DMS153 treated with DMSO at 0.1 percent for 48 hours (cell line): ENCODE results near the gene BTF3.
A peak's percentile ranks its signal among the peaks of the same experiment; 100 is the strongest.
"Not testable (repeated sequence)": the region's sequence is repeated elsewhere in the genome, so short reads cannot be mapped to it uniquely, and the experiment has no call there.

Source experiments
- DNase-seq: peaks from one replicate; lab custom pipeline; 2025; ENCODE audit not compliant: unreplicated experiment; lab: John Stamatoyannopoulos, UW

The BTF3 gene

DNA sequence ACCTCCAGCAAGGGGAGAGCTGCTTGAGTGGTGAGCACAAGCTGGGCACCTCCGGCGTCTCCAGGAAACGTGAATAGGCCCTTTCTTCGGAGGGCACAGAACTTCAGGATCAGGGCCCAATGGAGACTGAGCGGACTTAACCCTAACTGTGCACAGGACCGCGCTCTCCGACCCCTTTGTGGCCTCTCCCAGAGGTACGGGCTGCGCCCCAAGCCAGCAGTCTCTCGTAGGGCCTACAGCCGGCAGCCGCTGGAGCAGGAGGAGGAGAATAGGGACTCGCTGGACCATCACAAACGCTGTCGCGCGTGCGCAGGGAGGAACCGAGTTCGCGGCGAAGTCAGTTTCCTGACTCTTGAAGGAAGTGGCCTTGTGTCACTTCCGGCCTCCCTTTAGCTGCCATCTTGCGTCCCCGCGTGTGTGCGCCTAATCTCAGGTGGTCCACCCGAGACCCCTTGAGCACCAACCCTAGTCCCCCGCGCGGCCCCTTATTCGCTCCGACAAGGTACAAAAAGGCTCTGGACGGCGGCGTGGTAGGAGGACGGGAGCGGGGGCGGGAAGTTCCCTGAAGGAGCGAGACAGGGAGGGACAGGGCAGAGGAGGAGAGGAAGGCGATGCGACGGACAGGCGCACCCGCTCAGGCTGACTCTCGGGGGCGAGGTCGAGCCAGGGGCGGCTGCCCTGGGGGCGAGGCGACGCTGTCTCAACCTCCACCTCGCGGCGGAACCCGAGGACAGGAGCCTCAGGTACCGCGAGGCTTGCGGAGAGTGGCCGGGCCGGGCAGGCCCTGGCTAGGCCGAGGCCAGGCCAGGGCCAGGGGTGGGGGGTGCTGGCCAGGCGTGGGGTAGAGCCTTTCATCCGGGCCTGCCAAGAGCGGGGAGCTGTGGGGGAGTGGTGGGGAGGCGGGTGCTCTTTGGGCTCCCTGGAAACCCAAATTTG lies at the start of gene BTF3:
Gene BTF3 (plus strand): TSS at position 386 of the 936 bp plus-strand sequence. CDS start 226 bp downstream, at position 612.
- peak; percentile 43 for DNase-seq

DNA sequence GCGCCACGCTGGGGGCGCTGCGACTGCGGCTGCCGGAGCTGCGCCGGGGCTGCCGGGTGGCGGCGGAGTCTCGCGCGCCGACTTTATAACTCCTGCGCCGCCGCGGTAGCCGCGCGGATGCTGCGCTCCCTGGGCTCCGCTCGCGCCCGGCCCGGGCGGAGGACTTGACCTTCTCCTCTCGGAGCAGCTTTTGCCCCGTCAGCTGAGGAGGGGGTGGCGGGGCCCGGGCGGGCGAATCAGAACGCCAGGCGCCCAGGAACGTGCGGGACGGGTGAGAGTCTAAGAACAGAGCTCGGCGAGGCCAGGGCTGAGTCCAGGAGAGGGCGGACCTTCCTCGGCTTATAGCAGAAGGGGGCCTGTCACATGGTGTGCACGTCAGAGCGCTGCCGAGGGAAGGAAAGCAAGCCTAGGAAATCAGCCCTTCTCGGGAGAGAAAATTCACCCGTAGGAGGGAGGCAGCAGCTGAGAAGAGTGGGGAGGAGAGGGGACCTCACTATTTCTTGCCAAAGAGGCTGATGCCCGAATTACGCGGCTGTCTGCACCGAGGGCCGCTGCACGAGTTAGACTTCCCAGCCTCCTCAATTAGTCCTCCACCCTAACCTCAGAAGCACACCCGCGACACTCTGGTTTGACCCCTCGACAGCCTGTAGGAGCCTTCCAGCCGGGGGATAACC lies 49.6 kb upstream of the BTF3 start, which contains the start of gene FOXD1:
Gene FOXD1 (minus strand): TSS at position 315 of the 674 bp plus-strand sequence. CDS start 415 bp downstream, outside the sequence.
- DNase-seq, result peak; percentile 15

DNA sequence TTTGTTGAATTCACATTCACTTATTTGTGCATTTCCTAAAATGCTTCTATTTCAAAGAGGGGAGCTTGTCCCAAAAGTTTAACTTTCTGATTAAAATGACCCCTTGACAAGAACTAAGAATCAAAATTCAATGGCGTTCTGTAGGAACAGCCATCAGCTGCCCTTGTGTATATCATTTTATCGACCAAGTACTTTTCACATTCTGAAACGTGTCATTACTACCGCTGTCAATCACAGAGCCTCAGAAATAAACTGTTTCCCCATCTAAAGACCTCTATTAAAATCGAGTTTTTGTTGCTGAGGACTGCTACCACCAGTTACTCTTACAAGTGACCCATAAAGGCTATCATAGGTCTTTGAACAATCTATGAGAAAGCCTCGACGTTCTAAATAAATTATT lies 48.1 kb upstream of the BTF3 start:
- DNase-seq, result no peak

DNA sequence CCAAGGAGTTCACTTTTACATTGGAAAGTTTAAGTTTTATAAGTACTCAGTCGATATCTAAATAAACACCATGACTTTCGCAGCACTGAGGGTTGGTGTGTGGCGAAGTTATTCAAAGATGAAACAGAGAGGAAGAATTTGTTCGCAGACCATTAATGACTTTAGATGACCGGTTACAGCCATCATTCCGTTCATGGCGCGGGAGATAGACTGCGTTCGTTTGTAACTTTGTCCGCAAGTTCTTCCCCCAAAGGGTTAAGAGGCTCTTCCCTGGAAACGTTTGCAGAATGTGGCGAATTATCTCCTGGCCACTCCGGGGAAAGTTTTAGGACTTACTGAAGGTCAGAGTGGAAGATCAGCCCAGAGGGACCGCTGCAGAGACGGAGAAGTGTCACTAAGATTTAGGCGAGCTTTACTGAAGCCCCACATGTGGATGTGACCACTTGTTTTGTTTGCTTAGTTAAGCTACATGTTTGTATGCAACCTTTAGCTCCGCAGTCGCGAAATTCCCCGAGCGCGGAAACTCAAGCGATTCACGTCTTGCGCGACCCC lies 47.5 kb upstream of the BTF3 start:
- DNase-seq, result no peak

DNA sequence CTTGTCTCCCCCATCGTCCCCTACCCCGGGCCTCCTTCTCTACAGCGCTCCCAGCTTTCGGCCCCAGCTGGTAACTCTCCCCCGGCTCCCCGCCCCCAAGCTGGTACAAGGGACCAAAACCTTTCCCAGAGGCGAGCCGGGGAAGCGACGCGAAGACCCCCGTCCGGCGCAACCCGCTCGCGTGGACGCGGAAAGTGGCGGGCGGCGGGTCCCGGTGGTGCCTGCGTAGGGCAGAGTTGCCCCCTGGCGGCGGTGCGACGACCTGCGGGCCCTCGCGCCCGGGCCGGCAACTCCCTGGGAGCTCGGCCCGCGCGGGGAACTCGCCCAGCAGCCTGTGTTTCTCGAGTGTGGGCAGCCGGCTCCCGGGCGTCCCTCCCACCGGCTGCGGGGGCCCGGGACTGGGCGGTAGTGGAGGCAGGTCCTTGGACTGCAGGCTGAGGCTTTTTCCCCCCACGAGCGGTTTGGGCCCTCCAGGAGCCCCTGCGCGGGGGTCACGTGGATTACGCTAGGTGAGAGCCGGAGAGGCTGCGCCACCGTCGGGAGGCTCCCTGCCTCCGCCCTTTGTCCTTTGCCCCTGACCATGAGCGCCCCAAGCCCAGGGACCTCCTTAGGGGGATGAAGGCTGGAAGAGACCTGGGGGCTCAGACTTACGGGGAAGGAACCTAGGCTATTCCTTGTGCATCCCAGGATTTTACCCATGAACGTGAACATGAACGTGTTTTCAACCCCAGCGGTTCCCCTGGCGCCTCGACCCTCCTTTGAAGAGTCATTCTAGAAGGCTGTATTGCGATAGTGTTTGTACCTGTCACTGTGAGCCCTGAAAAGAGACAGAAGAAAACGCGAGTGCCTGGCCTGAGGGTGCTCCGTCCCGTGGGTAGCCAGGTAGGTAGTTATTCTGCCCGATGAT lies 46.8 kb upstream of the BTF3 start:
- no peak for DNase-seq

DNA sequence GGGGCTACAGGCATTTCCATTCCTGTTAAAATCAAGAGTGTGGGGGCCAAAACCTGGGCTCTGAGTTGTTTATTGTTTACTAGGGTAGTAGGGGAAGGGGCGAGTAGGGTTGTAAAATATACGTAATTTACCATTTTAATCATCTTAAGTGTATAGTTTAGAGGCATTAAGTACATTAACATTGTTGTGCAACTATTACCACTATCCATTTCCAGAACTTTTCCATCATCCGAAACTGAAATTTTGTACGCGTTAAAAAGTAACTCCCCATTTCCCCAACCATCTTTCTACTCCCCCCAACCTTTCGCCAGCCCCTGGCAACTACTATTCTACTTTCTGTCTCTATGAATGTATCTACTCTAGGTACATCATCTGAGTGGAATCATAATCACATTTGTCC lies 46.0 kb upstream of the BTF3 start:
- no peak for DNase-seq

DNA sequence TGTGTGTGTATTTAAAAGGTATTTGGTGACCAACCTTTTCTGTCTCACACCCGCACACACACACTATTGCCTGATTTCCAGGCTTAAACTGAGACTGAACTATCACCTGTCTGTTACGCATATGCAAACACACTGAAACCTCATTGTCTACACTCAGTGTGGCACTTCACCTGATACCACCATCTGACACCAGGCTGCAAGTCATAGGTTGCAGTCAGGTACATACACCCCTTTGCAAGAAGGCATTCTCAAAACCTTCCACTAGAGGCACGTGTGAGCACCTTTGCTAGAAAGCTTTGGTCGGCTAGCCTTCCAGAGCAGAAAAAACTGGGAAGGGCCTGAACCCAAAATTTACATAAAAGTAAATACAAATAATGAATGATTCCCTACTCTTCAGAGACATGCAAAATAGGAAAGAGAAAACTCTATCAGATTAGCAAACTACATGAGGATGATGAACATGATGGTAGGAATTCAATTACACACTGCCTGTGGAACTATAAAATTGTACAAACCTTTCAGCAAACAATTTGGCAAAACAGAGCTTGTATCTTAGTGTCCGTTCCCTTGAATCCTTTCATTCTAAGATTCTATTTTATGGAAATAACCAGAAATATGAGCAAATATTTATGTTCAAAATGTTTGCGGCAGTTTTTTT lies 43.7 kb upstream of the BTF3 start:
- DNase-seq, result peak; percentile 59

DNA sequence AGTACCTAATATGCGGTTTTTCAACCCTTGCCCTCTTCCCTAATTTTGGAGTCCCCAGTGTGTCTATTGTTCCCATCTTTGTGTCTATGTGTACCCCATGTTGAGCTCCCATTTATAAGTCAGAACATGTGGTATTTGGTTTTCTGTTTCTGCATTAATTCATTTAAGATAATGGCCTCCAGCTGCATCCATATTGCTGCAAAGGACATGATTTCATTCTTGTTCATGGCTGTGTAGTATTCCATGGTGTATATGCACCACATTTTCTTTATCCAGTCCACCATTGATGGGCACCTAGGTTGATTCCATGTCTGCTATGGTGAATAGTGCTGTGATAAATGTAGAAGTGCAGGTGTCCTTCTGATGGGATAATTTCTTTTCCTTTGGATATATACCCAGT lies 41.8 kb upstream of the BTF3 start:
- DNase-seq, result not testable (repeated sequence)

DNA sequence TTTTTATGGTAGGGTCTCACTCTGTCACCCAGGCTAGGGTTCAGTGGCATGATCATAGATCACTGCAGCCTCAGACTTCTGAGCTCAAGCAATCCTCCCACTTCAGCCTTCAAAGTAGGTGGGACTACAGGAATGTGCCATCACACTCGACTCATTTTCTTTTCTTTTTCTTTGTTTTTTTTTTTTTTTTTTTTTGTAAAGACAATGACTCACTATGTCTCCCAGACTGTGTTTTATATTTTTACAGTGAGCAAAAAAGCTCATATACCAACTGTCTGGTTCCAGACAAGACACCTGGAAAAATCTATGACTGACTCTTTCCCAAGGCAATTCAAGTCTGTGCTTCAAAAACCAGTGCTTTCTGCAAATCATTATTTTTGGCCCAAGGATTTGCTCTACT lies 38.9 kb upstream of the BTF3 start:
- no peak for DNase-seq

DNA sequence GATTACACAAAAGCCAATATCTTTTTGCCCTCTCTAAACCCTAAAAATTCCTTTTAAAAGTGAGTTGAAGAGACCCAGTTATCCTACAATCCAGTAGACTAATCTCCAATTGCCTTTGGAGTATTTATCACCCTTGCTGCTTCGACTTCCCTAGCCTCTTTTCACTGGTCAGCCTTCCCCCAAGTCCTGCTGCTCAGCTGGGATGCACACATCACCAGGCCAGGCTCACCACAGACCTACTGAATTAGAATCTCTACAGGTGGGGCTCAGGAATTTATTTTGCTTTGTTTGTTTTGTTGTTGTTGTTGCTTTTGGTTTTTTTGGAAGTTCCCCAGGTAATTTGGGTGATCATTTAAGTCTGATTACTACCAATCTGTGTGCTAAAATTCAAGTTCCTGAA lies 38.1 kb upstream of the BTF3 start:
- no peak for DNase-seq

DNA sequence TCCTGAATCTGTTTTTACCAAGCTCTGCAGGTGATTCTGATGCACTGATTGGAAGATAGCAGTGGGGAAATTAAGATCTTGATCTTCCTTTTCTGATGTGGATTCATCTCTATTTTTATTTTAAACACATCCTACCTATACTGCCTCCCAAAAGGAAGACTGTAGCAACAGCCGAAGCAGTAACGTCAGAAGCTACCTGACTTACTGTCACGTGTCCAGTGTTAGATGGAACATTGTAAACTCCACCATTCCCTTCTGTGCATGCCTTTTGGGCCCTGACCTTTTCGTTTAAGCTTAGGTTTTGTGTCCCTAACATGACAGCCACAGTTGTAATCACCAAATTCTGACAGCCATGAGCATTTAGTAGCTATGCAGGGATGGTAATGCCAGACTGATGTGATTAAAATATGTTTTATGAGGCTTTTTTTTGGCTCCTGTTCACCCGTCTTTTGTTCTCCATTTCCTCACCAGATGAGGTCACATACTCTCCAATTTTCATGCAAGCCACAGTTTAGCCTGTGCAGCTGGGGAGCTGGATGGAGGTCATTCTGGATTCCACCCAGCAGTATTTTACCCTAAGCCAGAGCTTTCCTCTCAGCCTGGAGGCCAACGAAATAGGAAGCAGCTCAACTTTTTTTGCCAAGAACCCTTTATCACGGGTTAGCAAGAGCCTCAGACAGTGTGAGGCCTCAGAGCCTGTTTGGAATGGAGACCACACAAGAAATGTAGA lies 34.1 kb upstream of the BTF3 start:
- DNase-seq, result no peak

DNA sequence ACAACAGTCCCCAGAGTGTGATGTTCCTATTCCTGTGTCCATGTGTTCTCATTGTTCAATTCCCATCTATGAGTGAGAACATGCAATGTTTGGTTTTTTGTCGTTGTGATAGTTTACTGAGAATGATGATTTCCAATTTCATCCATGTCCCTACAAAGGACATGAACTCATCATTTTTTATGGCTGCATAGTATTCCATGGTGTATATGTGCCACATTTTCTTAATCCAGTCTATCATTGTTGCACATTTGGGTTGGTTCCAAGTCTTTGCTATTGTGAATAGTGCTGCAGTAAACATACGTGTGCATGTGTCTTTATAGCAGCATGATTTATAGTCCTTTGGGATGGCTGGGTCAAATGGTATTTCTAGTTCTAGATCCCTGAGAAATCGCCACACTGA lies 29.6 kb upstream of the BTF3 start:
- not testable (repeated sequence) for DNase-seq

DNA sequence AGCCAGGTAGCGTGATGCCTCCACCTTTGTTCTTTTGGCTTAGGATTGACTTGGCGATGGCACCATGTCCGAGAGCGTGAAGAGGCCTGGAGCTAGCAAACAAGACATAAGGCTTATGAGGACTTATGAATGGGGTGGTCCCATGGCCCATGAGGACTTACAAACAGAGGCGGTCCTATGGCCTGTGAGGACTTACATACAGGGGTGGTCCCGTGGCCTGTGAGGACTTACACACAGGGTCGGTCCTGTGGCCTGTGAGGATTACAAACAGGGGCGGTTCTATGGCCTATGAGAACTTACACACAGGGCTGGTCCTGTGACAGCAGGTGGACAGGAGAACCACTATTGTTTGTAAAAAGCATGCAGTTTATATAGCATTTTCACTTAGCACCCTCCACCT lies 28.4 kb upstream of the BTF3 start:
- no peak for DNase-seq

DNA sequence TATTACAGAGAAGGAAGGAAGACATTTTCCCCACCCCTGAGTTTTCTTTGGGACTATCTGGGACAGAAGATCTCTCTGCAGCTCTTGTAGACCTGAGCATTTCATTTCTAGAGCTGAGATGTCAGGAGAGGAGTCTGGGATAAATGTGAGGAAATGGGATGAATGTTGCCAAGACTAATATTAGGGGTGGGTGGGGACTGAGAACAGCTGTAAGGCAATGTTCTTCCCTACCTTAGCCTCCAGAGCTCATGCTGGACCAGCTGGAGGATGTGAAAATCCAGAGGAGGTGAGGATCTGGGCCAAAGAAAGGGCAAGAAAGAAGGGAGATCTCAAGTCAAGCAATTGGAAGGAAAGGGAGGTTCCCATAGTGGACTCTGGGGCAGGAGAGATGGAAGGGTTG lies 26.6 kb upstream of the BTF3 start:
- DNase-seq, result no peak

DNA sequence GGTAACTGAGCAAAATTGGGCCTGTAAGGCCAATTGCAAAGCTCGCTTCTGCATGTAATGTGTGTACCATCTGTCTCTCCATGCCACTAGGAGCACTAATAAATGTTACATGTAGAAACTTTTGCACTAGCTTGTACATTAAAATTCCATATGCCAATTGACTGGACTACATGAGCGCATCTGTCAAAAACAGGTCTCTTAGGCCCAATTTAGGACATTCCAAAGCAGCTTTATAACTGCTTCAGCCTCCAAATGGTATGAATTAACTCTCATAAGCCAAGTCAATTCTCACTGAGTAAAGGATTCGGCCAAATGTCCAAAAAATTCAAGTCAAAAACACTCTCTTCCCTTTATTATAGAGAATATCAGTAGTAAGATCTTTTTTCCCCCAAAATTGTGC lies 26.1 kb upstream of the BTF3 start:
- no peak for DNase-seq

DNA sequence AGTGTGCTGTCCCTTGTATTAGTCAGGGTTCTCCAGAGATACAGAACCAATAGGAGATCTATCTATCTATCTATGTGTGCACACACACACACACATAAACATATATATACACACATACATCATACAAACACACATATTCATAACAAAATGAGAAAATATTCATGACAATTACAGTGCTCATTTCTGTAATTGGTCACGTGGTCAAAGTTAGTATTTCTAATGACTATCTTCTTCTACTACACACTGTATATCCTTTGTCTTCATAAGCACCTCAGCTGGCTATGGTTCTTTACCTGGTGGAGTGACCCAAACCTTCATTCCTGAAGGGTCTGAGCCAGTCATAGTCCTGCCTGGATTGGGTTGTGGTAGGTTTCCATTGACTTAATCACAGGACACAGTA lies 17.7 kb upstream of the BTF3 start:
- DNase-seq, result no peak

DNA sequence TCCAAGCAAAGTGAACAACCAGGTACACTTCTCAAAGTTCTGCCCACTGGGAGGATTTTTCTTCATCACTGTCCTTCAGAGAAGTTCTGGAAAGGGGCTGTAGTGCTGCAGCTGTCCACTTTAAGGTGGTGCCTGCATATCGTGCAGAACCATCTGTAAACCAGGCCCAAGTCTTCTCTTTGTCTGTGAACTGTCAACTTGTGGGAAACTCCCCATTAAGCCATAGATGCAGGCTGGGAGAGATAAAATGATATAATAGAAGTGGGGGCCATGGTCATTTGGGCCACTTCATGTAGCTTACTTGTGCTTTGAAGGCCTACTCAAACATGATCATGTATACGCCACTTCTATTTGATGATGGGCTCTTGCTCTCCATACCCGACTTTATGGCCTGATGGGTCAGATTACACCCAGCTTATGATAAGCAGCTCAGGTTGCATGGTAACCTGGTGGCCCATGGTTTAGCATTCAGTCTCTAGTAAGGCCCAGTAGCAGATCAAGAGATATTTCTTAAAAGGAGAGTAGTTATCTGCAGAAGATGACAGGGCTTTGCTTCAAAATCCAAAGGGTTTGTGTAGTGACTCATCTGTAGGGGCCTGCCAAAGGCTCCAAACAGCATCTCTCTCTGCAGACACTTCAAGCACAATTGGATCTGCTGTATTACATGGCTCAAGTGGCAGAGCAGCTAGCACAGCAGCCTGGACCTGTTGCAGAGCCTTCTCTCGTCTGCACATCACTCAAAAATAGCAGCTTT lies 15.7 kb upstream of the BTF3 start:
- DNase-seq, result peak; percentile 56

DNA sequence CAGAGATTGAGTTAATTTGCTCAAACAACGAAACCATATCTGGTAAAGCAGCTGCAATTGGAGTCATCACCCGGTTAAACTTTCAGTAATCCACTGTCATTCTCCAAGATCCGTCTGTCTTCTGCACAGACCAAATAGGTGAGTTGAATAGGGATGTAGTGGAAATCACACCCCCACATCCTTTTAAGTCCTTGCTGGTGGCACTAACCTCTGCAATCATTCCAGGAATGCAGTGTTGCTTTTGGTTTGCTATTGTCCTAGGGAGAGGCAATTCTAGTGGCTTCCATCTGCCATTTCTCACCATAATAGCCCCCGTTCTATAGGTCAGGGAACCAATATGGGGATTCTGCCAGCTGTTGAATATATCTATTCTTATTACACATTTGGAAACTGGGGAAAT lies 14.6 kb upstream of the BTF3 start:
- no peak for DNase-seq

DNA sequence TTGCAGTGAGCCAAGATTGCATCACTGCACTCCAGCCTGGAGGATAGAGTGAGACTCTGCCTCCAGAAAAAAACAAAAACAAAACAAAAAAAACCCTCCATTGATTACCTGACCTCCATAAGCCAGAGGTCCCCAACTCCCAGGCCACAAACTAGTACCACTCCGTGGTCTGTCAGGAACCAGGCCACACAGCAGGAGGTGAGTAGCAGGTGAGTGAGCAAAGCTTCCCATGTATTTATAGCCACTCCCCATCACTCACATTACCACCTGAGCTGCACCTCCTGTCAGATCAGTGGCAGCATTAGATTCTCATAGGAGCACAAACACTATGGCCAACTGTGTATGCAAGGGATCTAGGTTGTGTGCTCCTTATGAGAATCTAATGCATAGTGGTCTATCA lies 13.7 kb upstream of the BTF3 start:
- DNase-seq, result no peak
